CD8-positive, alpha-beta memory T cell (primary cell): ENCODE measurements around the gene MPP4. TPM values are rescaled to one million over a fixed set of nuclear protein-coding genes. Genes with fewer than 3 reads are reported as not detected.

Source experiments
- CTCF ChIA-PET: fragments of 350-600 bp; sonication (Branson Sonifier 250); formaldehyde crosslinking; loops from one replicate; lab custom pipeline; 2021; ENCODE audit warnings: antibody characterized with exemption; lab: Charles Lee
- POLR2A ChIA-PET: fragments of 350-600 bp; sonication (Branson Sonifier 250); formaldehyde crosslinking; loops from one replicate; lab custom pipeline; 2021; ENCODE audit warnings: antibody characterized with exemption; lab: Charles Lee
- DNase-seq, 5 donors: peaks; one replicate each; pipeline versions ENCODE4 v3.0.0 to v3.0.0-alpha.2; 2020 to 2022; ENCODE audit warnings: mixed read lengths in 1 of 5
- H3K27ac ChIP-seq: one replicate; pipeline ENCODE4 v1.7.0; 2013; ENCODE audit warnings: low read depth, mild to moderate bottlenecking, low read length, moderate library complexity
- H3K27me3 ChIP-seq: 2 replicates; pipeline ENCODE4 v1.7.0; 2013; ENCODE audit warnings: low read length, mild to moderate bottlenecking; ENCODE audit not compliant: insufficient read depth, poor library complexity, severe bottlenecking
- H3K36me3 ChIP-seq: 2 replicates; pipeline ENCODE4 v1.7.0; 2013; ENCODE audit warnings: mild to moderate bottlenecking, low read length, moderate library complexity; ENCODE audit not compliant: insufficient read depth
- H3K4me1 ChIP-seq: 2 replicates; pipeline ENCODE4 v1.7.0; 2013; ENCODE audit warnings: mild to moderate bottlenecking, low read length, moderate library complexity; ENCODE audit not compliant: insufficient read depth
- H3K4me3 ChIP-seq: 2 replicates; pipeline ENCODE4 v1.7.0; 2013; ENCODE audit warnings: mild to moderate bottlenecking, low read length
- H3K9me3 ChIP-seq: 2 replicates; pipeline ENCODE4 v1.7.0; 2013; ENCODE audit warnings: mild to moderate bottlenecking, low read length
- H3K27ac Mint-ChIP-seq, 8 donors: one replicate each; pipeline ENCODE4 v1.8.0; 2020 to 2021; ENCODE audit warnings: mixed read lengths in 8 of 8, mild to moderate bottlenecking in 6 of 8, inconsistent platforms in 3 of 8, moderate library complexity in 3 of 8
- H3K27me3 Mint-ChIP-seq, 2 donors: one replicate each; pipeline ENCODE4 v1.8.0; 2020 to 2021; ENCODE audit warnings: mixed read lengths in 2 of 2, mild to moderate bottlenecking in 1 of 2, moderate library complexity in 1 of 2
- H3K36me3 Mint-ChIP-seq, 3 donors: one replicate each; pipeline ENCODE4 v1.8.0; 2020 to 2021; ENCODE audit warnings: mixed read lengths in 3 of 3, inconsistent platforms in 1 of 3, mild to moderate bottlenecking in 1 of 3
- H3K4me1 Mint-ChIP-seq, 3 donors: one replicate each; pipeline ENCODE4 v1.8.0; 2020 to 2021; ENCODE audit warnings: mixed read lengths in 3 of 3, inconsistent platforms in 1 of 3, mild to moderate bottlenecking in 1 of 3
- H3K4me3 Mint-ChIP-seq, 7 donors: one replicate each; pipeline ENCODE4 v1.8.0; 2020 to 2021; ENCODE audit warnings: mixed read lengths in 7 of 7, mild to moderate bottlenecking in 6 of 7, moderate library complexity in 4 of 7, inconsistent platforms in 2 of 7
- H3K9me3 Mint-ChIP-seq, 5 donors: one replicate each; pipeline ENCODE4 v1.8.0; 2020 to 2022; ENCODE audit warnings: mixed read lengths in 5 of 5, mild to moderate bottlenecking in 3 of 5, moderate library complexity in 2 of 5, inconsistent platforms in 1 of 5
- polyA plus RNA-seq: library from polyadenylated mRNA; unstranded; fragments of 300-500 nt; fragmentation: Illumina TruSeq; gene quantifications from one replicate; pipeline ENCODE4 v1.2.3, GENCODE V29; 2021
- total RNA-seq, 2 experiments: library from RNA; stranded (reverse); gene quantifications; one replicate each; pipeline ENCODE4 v1.2.3, GENCODE V29; 2021

The MPP4 gene, protein sequence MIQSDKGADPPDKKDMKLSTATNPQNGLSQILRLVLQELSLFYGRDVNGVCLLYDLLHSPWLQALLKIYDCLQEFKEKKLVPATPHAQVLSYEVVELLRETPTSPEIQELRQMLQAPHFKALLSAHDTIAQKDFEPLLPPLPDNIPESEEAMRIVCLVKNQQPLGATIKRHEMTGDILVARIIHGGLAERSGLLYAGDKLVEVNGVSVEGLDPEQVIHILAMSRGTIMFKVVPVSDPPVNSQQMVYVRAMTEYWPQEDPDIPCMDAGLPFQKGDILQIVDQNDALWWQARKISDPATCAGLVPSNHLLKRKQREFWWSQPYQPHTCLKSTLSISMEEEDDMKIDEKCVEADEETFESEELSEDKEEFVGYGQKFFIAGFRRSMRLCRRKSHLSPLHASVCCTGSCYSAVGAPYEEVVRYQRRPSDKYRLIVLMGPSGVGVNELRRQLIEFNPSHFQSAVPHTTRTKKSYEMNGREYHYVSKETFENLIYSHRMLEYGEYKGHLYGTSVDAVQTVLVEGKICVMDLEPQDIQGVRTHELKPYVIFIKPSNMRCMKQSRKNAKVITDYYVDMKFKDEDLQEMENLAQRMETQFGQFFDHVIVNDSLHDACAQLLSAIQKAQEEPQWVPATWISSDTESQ
- not detected for total RNA-seq
- not detected for polyA plus RNA-seq

DNA sequence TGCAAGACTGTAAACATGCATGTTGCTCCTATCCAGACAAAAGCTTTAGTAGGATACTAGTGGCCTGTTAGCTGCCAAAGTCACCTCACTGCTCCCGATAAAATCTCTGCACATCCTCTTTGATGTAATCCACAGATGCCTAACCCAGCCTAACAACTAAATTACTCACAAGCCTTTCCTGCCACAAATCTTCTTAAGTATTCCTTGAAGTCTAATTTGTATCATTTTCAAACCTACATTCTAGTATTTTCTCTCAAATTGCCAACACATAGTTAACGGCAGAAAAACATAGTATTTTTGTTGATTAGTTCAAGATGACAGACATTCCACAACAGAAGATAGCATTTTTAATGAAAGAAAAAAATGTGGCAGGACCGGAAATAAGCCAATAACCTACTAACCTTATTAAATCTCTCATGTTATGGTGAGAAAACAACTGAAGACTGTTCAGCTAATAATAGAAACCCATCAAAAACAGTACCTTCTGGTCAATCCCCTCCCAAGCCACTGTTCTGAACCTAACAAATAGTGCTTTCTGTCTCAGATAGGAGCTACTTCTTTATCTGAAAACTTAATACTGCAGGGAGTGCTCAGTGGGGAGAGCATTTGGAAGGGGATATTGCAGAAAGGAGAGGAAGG lies at the start of gene MPP4:
Gene MPP4, minus strand, starts transcription at position 57 of the 639 bp plus-strand sequence. CDS start 4,690 bp downstream, outside the sequence.
- H3K4me3 Mint-ChIP-seq, result no peak within 1 kb of the TSS
- H3K36me3 Mint-ChIP-seq, result peaks cover 4 to 22% (median 13%) of the 10 kb centered on the region in 3 donors
- Histone ChIP-seq H3K27ac (no peak within 1 kb of the TSS), H3K4me3 (no peak within 1 kb of the TSS), H3K9me3 (no peaks in the 10 kb centered on the region), H3K36me3 (no peaks in the 10 kb centered on the region), H3K27me3 (no peaks in the 10 kb centered on the region), H3K4me1 (no peaks in the 10 kb centered on the region)
- DNase-seq, result no peak
- no peaks in the 10 kb centered on the region for H3K27me3 Mint-ChIP-seq
- ChIA-PET CTCF (no interaction called here), POLR2A (no interaction called here)
- H3K27ac Mint-ChIP-seq, result peak within 1 kb of the TSS in 1 of 8 donors; percentile 47
- H3K9me3 Mint-ChIP-seq, result no peaks in the 10 kb centered on the region
- H3K4me1 Mint-ChIP-seq, result peaks cover 4 to 11% (median 5%) of the 10 kb centered on the region in 3 donors

DNA sequence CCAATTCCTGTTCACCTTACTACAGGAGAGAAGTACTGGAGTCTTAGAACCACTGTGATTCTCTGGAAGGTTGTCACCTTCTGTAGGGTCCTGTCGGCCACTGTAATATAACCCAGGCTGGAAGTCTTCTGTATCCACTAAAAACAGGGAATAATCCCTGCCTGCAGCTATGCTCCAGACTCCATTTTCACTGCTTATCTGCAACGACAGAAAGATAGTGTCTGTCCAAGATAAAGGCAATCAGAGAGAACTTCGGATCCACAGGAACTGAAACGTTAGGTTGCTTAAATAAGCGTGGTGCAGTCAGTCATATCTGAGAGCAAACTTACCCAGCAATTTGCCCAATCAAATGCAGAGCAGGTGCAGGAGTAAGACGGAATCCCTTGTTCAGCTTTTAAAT lies 48.1 kb upstream of the MPP4 start:
- peaks cover 0 to 61% (median 24%) of the 10 kb centered on the region in 3 donors for H3K36me3 Mint-ChIP-seq
- H3K4me3 Mint-ChIP-seq, result no peak overlapping the region
- no peaks in the 10 kb centered on the region for H3K27me3 ChIP-seq
- no peaks in the 10 kb centered on the region for H3K9me3 Mint-ChIP-seq
- CTCF ChIA-PET, result no interaction called here
- no peaks in the 10 kb centered on the region for H3K36me3 ChIP-seq
- H3K4me1 ChIP-seq, result no peaks in the 10 kb centered on the region
- POLR2A ChIA-PET, result no interaction called here
- no peak for DNase-seq
- no peak overlapping the region for H3K27ac ChIP-seq
- no peak overlapping the region for H3K4me3 ChIP-seq
- H3K27ac Mint-ChIP-seq, result no peak overlapping the region
- no peaks in the 10 kb centered on the region for H3K4me1 Mint-ChIP-seq
- no peaks in the 10 kb centered on the region for H3K9me3 ChIP-seq
- no peaks in the 10 kb centered on the region for H3K27me3 Mint-ChIP-seq

DNA sequence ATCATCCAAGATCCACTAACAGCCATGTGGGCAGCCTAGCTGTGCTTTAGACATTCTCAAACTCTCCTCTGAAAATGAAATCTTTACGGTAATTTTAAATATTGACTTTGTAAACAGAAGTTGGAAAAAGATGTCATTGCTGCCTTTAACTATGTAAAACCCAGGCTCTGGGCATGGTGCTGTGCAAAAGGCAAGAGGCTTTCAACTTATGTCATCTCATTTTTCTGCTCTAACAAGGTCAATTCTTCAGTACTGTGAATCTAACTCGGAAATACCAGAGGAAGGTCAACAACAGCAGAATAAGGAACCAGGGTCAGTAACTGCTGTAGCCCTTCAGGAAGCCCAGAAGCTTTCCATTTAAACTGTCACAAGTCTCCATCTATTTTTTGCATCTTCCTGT lies 37.0 kb upstream of the MPP4 start:
- Histone ChIP-seq H3K4me3 (no peak overlapping the region), H3K9me3 (no peaks in the 10 kb centered on the region), H3K36me3 (no peaks in the 10 kb centered on the region), H3K27me3 (no peaks in the 10 kb centered on the region), H3K4me1 (no peaks in the 10 kb centered on the region), H3K27ac (no peak overlapping the region)
- ChIA-PET CTCF (no interaction called here), POLR2A (no interaction called here)
- Mint-ChIP-seq H3K9me3 (peaks cover 0 to 7% (median 5%) of the 10 kb centered on the region in 5 donors), H3K36me3 (peaks cover 19 to 54% (median 35%) of the 10 kb centered on the region in 3 donors), H3K27me3 (no peaks in the 10 kb centered on the region), H3K4me3 (no peak overlapping the region), H3K27ac (no peak overlapping the region), H3K4me1 (no peaks in the 10 kb centered on the region)
- no peak for DNase-seq

DNA sequence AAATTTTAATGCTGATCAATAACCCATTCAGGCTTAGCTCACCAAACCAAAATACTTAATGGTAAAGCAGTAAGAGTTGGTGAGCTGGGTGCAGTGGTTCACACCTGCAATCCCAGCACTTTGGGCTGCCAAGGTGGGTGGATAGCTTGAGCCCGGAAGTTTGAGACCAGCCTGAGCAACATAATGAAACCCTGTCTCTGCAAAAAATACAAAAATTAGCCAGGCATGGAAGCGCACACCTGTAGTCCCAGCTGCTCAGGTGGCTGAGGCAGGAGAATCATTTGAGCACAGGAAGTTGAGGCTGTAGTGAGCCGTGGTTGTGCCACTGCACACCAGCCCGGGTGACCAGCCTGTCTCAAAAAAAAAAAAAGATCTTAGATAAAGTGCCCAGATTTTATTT lies 35.7 kb upstream of the MPP4 start:
- H3K4me1 Mint-ChIP-seq, result no peaks in the 10 kb centered on the region
- POLR2A ChIA-PET, result no interaction called here

DNA sequence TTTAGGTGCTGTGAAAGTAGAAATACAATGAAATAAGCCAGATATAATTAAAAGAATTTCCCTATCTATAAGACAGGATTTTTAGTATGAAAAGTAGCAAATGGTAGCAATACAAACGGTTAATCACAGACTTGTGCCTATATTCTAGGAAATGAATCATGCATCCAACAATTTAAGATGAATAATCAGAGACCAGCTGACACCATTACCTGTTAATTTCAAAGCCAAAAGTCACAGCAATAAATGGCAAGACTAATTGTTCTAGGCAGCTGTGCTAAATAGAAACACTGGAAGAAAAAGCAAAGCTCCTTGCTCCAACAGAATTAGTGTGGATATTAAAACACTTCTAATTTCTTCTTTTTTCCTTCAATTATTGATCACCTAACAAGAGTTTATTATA lies 35.1 kb upstream of the MPP4 start:
- Mint-ChIP-seq H3K9me3 (peaks cover 0 to 7% (median 5%) of the 10 kb centered on the region in 5 donors), H3K4me3 (no peak overlapping the region), H3K27me3 (no peaks in the 10 kb centered on the region), H3K36me3 (peaks cover 24 to 57% (median 37%) of the 10 kb centered on the region in 3 donors), H3K4me1 (no peaks in the 10 kb centered on the region), H3K27ac (no peak overlapping the region)
- H3K36me3 ChIP-seq, result no peaks in the 10 kb centered on the region
- ChIA-PET POLR2A (no interaction called here), CTCF (no interaction called here)
- no peaks in the 10 kb centered on the region for H3K4me1 ChIP-seq
- no peak for DNase-seq
- no peaks in the 10 kb centered on the region for H3K27me3 ChIP-seq
- H3K9me3 ChIP-seq, result no peaks in the 10 kb centered on the region
- no peak overlapping the region for H3K27ac ChIP-seq
- no peak overlapping the region for H3K4me3 ChIP-seq

More for the DNA sequence above, 35.7 kb upstream of the MPP4 start:
- no peaks in the 10 kb centered on the region for H3K27me3 Mint-ChIP-seq
- H3K9me3 Mint-ChIP-seq, result peaks cover 0 to 7% (median 5%) of the 10 kb centered on the region in 5 donors
- peaks cover 20 to 55% (median 35%) of the 10 kb centered on the region in 3 donors for H3K36me3 Mint-ChIP-seq
- Histone ChIP-seq H3K27ac (no peak overlapping the region), H3K9me3 (no peaks in the 10 kb centered on the region), H3K36me3 (no peaks in the 10 kb centered on the region), H3K4me1 (no peaks in the 10 kb centered on the region), H3K4me3 (no peak overlapping the region), H3K27me3 (no peaks in the 10 kb centered on the region)
- H3K4me3 Mint-ChIP-seq, result no peak overlapping the region
- H3K27ac Mint-ChIP-seq, result no peak overlapping the region
- no peak for DNase-seq
- CTCF ChIA-PET, result no interaction called here

DNA sequence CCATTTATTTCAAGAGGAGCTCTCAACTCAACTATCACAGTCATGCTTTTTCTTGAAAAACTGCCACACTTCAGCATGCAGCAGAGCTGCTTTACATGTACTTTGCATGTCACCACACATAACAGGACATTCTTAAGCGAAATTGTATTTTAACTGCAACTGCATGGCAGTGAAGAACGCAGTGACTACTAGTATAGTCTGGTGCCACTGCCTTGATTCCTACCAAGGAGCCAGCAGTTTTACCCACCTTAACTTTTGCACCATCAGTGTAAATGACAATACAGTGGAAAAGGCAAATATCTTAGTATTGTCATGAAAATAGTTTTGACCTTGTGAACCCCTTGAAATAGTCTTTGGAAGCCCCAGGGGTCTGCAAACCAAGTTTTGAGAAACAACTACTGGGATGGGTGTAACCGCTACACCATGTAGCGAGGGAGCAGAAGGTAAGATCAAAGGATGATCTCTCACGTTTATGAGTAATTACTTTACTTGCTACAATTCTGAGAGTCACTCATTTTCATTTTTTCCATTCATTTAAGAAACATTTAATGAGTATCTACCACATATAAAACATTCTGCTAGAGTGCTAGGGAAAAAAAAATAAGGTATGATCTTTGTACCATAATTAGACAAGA lies 32.3 kb upstream of the MPP4 start:
- Histone ChIP-seq H3K4me1 (no peaks in the 10 kb centered on the region), H3K9me3 (no peaks in the 10 kb centered on the region), H3K4me3 (no peak overlapping the region), H3K27me3 (no peaks in the 10 kb centered on the region), H3K27ac (no peak overlapping the region), H3K36me3 (no peaks in the 10 kb centered on the region)
- CTCF ChIA-PET, result no interaction called here
- Mint-ChIP-seq H3K27ac (peak overlapping the region in 1 of 8 donors; percentile 13), H3K9me3 (peaks cover 0 to 3% (median 0%) of the 10 kb centered on the region in 5 donors), H3K4me3 (no peak overlapping the region), H3K4me1 (no peaks in the 10 kb centered on the region), H3K36me3 (peaks cover 30 to 61% (median 31%) of the 10 kb centered on the region in 3 donors), H3K27me3 (no peaks in the 10 kb centered on the region)
- DNase-seq, result no peak
- POLR2A ChIA-PET, result no interaction called here

DNA sequence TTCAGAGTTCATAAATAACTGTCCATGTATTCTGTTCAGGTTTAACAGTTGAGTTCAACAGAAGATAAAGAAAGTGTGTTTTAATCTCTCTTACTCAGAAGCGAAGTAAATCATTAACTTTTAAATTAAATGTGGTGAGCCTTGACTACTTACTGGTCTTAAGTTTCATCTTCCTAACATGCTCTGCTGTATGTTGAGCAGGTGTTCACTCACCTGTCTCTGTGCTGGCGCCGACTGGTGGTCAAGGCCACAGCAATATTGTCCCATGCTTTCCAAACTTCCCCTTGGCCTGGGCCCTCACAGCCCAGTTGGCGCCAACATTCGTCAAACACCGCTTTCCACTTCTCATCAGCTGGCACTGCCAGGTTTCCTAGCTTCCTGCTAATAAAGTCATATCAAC lies 17.0 kb upstream of the MPP4 start:
- peaks cover 33 to 66% (median 34%) of the 10 kb centered on the region in 3 donors for H3K36me3 Mint-ChIP-seq
- Histone ChIP-seq H3K4me1 (no peaks in the 10 kb centered on the region), H3K27ac (no peak overlapping the region), H3K27me3 (no peaks in the 10 kb centered on the region), H3K4me3 (no peak overlapping the region), H3K9me3 (no peaks in the 10 kb centered on the region), H3K36me3 (peaks cover 6% of the 10 kb centered on the region)
- ChIA-PET CTCF (no interaction called here), POLR2A (no interaction called here)
- H3K27ac Mint-ChIP-seq, result no peak overlapping the region
- no peak for DNase-seq
- no peak overlapping the region for H3K4me3 Mint-ChIP-seq
- peaks cover 0 to 1% of the 10 kb centered on the region in 2 donors for H3K27me3 Mint-ChIP-seq
- peaks cover 0 to 5% (median 2%) of the 10 kb centered on the region in 5 donors for H3K9me3 Mint-ChIP-seq
- no peaks in the 10 kb centered on the region for H3K4me1 Mint-ChIP-seq
